BLaER1 (cell line): ENCODE data around the gene OR52E1.

Experiments
- H3K27ac ChIP-seq: shearing (Covaris generic); formaldehyde crosslinking; 2 replicates; pipeline ENCODE4 v1.8.1; 2022
- H3K27me3 ChIP-seq: shearing (Covaris generic); formaldehyde crosslinking; 2 replicates; pipeline ENCODE4 v1.8.1; 2022
- H3K36me3 ChIP-seq: shearing (Covaris generic); formaldehyde crosslinking; 2 replicates; pipeline ENCODE4 v1.8.1; 2022
- H3K4me1 ChIP-seq: shearing (Covaris generic); formaldehyde crosslinking; 2 replicates; pipeline ENCODE4 v1.8.1; 2022
- H3K4me2 ChIP-seq: shearing (Covaris generic); formaldehyde crosslinking; 2 replicates; pipeline ENCODE4 v1.8.1; 2022
- H3K4me3 ChIP-seq: shearing (Covaris generic); formaldehyde crosslinking; 2 replicates; pipeline ENCODE4 v1.8.1; 2022
- H3K9ac ChIP-seq: shearing (Covaris generic); formaldehyde crosslinking; 2 replicates; pipeline ENCODE4 v1.8.1; 2022
- H3K9me3 ChIP-seq: shearing (Covaris generic); formaldehyde crosslinking; 2 replicates; pipeline ENCODE4 v1.8.1; 2022
- H4K20me1 ChIP-seq: shearing (Covaris generic); formaldehyde crosslinking; 2 replicates; pipeline ENCODE4 v1.8.1; 2022
- Cebpa-rat ChIP-seq: shearing (Covaris generic); IDR thresholded peaks from 2 replicates; pipeline ENCODE4 v1.8.1; 2022

OR52E1 gene

GRCh38 chr11:5059391-5059790 is 10.0 kb upstream of the OR52E1 start, which contains the start of gene OR52E2:
OR52E2 (minus strand) TSS chr11:5059627; CDS start chr11:5059627, 0 bp downstream.
- Histone ChIP-seq H3K4me2 (no peak within 1 kb of the TSS), H3K4me3 (no peak within 1 kb of the TSS), H3K27ac (no peak within 1 kb of the TSS), H3K4me1 (no peaks in the 10 kb centered on the region), H3K27me3 (no peaks in the 10 kb centered on the region), H4K20me1 (no peaks in the 10 kb centered on the region), H3K9ac (no peak within 1 kb of the TSS), H3K36me3 (no peaks in the 10 kb centered on the region), H3K9me3 (no peaks in the 10 kb centered on the region)
- no peak for TF ChIP-seq Cebpa-rat

GRCh38 chr11:5065027-5065426 is 4.3 kb upstream of the OR52E1 start:
- no peak for TF ChIP-seq Cebpa-rat
- H3K27ac ChIP-seq = no peak overlapping the region
- H3K4me1 ChIP-seq = no peaks in the 10 kb centered on the region
- no peak overlapping the region for H3K4me2 ChIP-seq
- no peaks in the 10 kb centered on the region for H4K20me1 ChIP-seq
- no peak overlapping the region for H3K9ac ChIP-seq
- no peaks in the 10 kb centered on the region for H3K9me3 ChIP-seq
- no peaks in the 10 kb centered on the region for H3K27me3 ChIP-seq
- no peak overlapping the region for H3K4me3 ChIP-seq
- no peaks in the 10 kb centered on the region for H3K36me3 ChIP-seq

- Histone ChIP-seq H3K4me2 (no peak overlapping the region), H3K9ac (no peak overlapping the region), H3K9me3 (no peaks in the 10 kb centered on the region), H3K4me1 (no peaks in the 10 kb centered on the region), H3K4me3 (no peak overlapping the region), H3K27ac (no peak overlapping the region), H3K36me3 (no peaks in the 10 kb centered on the region), H4K20me1 (no peaks in the 10 kb centered on the region), H3K27me3 (no peaks in the 10 kb centered on the region)
- no peak for TF ChIP-seq Cebpa-rat
Measured at GRCh38 chr11:5071799-5072198, 2.4 kb downstream of the OR52E1 start.

GRCh38 chr11:5081405-5081804 is 12.0 kb downstream of the OR52E1 start:
- H3K4me2 ChIP-seq = no peak overlapping the region
- H3K27ac ChIP-seq = no peak overlapping the region
- H3K4me1 ChIP-seq = no peaks in the 10 kb centered on the region
- H4K20me1 ChIP-seq = no peaks in the 10 kb centered on the region
- no peaks in the 10 kb centered on the region for H3K36me3 ChIP-seq
- H3K9me3 ChIP-seq = no peaks in the 10 kb centered on the region
- TF ChIP-seq Cebpa-rat = no peak
- no peak overlapping the region for H3K4me3 ChIP-seq
- H3K27me3 ChIP-seq = no peaks in the 10 kb centered on the region
- no peak overlapping the region for H3K9ac ChIP-seq

GRCh38 chr11:5083602-5084001 is 14.2 kb downstream of the OR52E1 start:
- Histone ChIP-seq H3K4me1 (no peaks in the 10 kb centered on the region), H3K4me2 (no peak overlapping the region), H3K9ac (no peak overlapping the region), H3K27ac (no peak overlapping the region), H4K20me1 (no peaks in the 10 kb centered on the region), H3K27me3 (no peaks in the 10 kb centered on the region), H3K4me3 (no peak overlapping the region), H3K9me3 (no peaks in the 10 kb centered on the region), H3K36me3 (no peaks in the 10 kb centered on the region)
- no peak for TF ChIP-seq Cebpa-rat

GRCh38 chr11:5088556-5088955 is 19.2 kb downstream of the OR52E1 start:
- no peak overlapping the region for H3K4me3 ChIP-seq

GRCh38 chr11:5090668-5091067 is 21.3 kb downstream of the OR52E1 start:
- H3K4me1 ChIP-seq = no peaks in the 10 kb centered on the region
- no peaks in the 10 kb centered on the region for H3K36me3 ChIP-seq
- TF ChIP-seq Cebpa-rat = no peak
- no peaks in the 10 kb centered on the region for H4K20me1 ChIP-seq
- no peak overlapping the region for H3K27ac ChIP-seq
- no peak overlapping the region for H3K4me3 ChIP-seq
- H3K9me3 ChIP-seq = no peaks in the 10 kb centered on the region
- H3K4me2 ChIP-seq = no peak overlapping the region
- H3K9ac ChIP-seq = no peak overlapping the region
- no peaks in the 10 kb centered on the region for H3K27me3 ChIP-seq

More at GRCh38 chr11:5088556-5088955, 19.2 kb downstream of the OR52E1 start:
- Histone ChIP-seq H3K9ac (no peak overlapping the region), H3K27me3 (no peaks in the 10 kb centered on the region), H3K4me2 (no peak overlapping the region), H3K36me3 (no peaks in the 10 kb centered on the region), H3K9me3 (no peaks in the 10 kb centered on the region), H3K4me1 (no peaks in the 10 kb centered on the region), H3K27ac (no peak overlapping the region), H4K20me1 (no peaks in the 10 kb centered on the region)
- TF ChIP-seq Cebpa-rat = no peak

GRCh38 chr11:5092821-5093585 is 23.6 kb downstream of the OR52E1 start:
- Histone ChIP-seq H3K4me3 (no peak overlapping the region), H3K4me1 (no peaks in the 10 kb centered on the region), H4K20me1 (no peaks in the 10 kb centered on the region), H3K27me3 (no peaks in the 10 kb centered on the region), H3K9me3 (no peaks in the 10 kb centered on the region), H3K27ac (no peak overlapping the region), H3K4me2 (no peak overlapping the region), H3K9ac (no peak overlapping the region), H3K36me3 (no peaks in the 10 kb centered on the region)
- TF ChIP-seq Cebpa-rat = no peak

GRCh38 chr11:5096011-5096410 is 26.6 kb downstream of the OR52E1 start:
- no peaks in the 10 kb centered on the region for H3K27me3 ChIP-seq
- no peak overlapping the region for H3K9ac ChIP-seq
- H4K20me1 ChIP-seq = no peaks in the 10 kb centered on the region
- TF ChIP-seq Cebpa-rat = no peak
- H3K27ac ChIP-seq = no peak overlapping the region
- H3K9me3 ChIP-seq = no peaks in the 10 kb centered on the region
- no peak overlapping the region for H3K4me3 ChIP-seq
- no peak overlapping the region for H3K4me2 ChIP-seq
- no peaks in the 10 kb centered on the region for H3K4me1 ChIP-seq
- no peaks in the 10 kb centered on the region for H3K36me3 ChIP-seq

- Histone ChIP-seq H3K4me1 (no peaks in the 10 kb centered on the region), H3K9ac (no peak overlapping the region), H3K4me3 (no peak overlapping the region), H3K27ac (no peak overlapping the region), H3K36me3 (no peaks in the 10 kb centered on the region), H3K4me2 (no peak overlapping the region), H3K27me3 (no peaks in the 10 kb centered on the region), H4K20me1 (no peaks in the 10 kb centered on the region), H3K9me3 (no peaks in the 10 kb centered on the region)
- TF ChIP-seq Cebpa-rat = no peak
Measured at GRCh38 chr11:5102246-5102645, 32.9 kb downstream of the OR52E1 start.

- Histone ChIP-seq H3K27ac (no peak overlapping the region), H4K20me1 (no peaks in the 10 kb centered on the region), H3K27me3 (no peaks in the 10 kb centered on the region), H3K36me3 (no peaks in the 10 kb centered on the region), H3K4me2 (no peak overlapping the region), H3K9ac (no peak overlapping the region), H3K4me3 (no peak overlapping the region), H3K9me3 (no peaks in the 10 kb centered on the region), H3K4me1 (no peaks in the 10 kb centered on the region)
- no peak for TF ChIP-seq Cebpa-rat
Measured at GRCh38 chr11:5103066-5103465, 33.7 kb downstream of the OR52E1 start.
